Large intestine (tissue), 3 donors: ENCODE data around the gene STK32A. TPM values are rescaled to one million over a fixed set of nuclear protein-coding genes. Genes with fewer than 3 reads are reported as not detected.

Source experiments
- DNase-seq, 2 donors: peaks; one replicate each; pipeline versions ENCODE4 v3.0.0 to v3.0.0-alpha.2; 2013
- H3K27ac ChIP-seq: one replicate; pipeline ENCODE4 v1.5.1; 2013; ENCODE audit warnings: low read length
- H3K27me3 ChIP-seq: 2 replicates; pipeline ENCODE4 v1.6.1; 2013; ENCODE audit warnings: low read length; ENCODE audit not compliant: control insufficient read depth, insufficient read depth
- H3K36me3 ChIP-seq: 2 replicates; pipeline ENCODE4 v1.6.1; 2013; ENCODE audit warnings: low read length; ENCODE audit not compliant: control insufficient read depth, insufficient read depth
- H3K4me1 ChIP-seq: one replicate; pipeline ENCODE4 v1.6.1; 2013; ENCODE audit warnings: low read length; ENCODE audit not compliant: control insufficient read depth, insufficient read depth
- H3K4me3 ChIP-seq: one replicate; pipeline ENCODE4 v1.5.1; 2013; ENCODE audit warnings: low read length
- H3K9me3 ChIP-seq: one replicate; pipeline ENCODE4 v1.6.1; 2013; ENCODE audit warnings: mild to moderate bottlenecking, low read depth, low read length, moderate library complexity; ENCODE audit not compliant: control insufficient read depth
- WGBS: methylation state at CpG from one replicate; pipeline ENCODE4 v1.1.5; 2013; ENCODE audit warnings: low lambda C conversion rate; ENCODE audit not compliant: insufficient coverage; 5-methylcytosine and 5-hydroxymethylcytosine counted together
- polyA plus RNA-seq: library from polyadenylated mRNA; unstranded; fragments of 120-200 nt; gene quantifications from one replicate; pipeline ENCODE4 v1.2.1, GENCODE V29; 2013

The STK32A gene
- polyA plus RNA-seq, 1 donor = 3.3 TPM

GRCh38 chr5:147415651-147416050 lies 180.8 kb downstream of the STK32A start:
- no peaks in the 10 kb centered on the region for H3K9me3 ChIP-seq
- H3K4me3 ChIP-seq = no peak overlapping the region
- no CpG with 5 or more reads among the region's 3 CpGs for WGBS
- H3K27me3 ChIP-seq = no peaks in the 10 kb centered on the region
- H3K4me1 ChIP-seq = peaks cover 24% of the 10 kb centered on the region
- H3K27ac ChIP-seq = no peak overlapping the region
- peaks cover 4% of the 10 kb centered on the region for H3K36me3 ChIP-seq
- DNase-seq = no peak

DNA sequence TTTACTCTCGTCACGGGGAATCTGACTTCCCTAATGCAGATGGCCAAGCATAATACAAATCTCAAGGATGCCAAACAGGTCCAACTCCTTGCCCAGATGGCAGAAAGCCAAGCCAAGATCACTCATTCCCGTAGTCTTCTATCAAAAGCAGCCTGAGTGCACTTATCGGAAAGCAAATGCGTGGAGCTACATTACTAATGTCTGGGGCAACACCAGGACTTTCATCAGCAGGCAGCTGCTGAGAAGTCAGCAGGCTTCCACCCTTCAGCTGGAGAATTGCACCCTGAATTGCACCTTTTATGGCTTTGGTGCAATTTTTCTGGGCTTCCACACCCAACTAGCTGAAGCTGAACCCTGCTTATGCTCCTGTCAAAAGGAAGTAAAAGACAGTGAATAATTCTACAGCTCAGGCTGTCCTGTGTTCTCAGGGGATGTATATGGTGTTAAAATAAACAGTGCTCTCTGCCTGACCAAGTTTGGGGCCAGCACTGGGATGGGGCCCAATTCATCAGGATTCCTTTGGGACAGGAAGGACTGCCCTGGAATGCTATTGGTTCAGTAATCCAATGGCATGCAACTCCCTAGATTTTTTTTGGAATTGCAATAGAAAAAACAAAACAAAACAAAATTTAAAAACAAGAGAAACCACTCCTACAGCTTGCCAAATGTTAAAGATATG lies 182.4 kb downstream of the STK32A start:
- Histone ChIP-seq H3K4me1 (peaks cover 19% of the 10 kb centered on the region), H3K36me3 (peaks cover 4% of the 10 kb centered on the region), H3K27ac (peak overlapping the region; percentile 49), H3K9me3 (no peaks in the 10 kb centered on the region), H3K4me3 (no peak overlapping the region), H3K27me3 (no peaks in the 10 kb centered on the region)
- WGBS = no CpG with 5 or more reads among the region's 5 CpGs
- DNase-seq = peak; percentile 82 to 89

DNA sequence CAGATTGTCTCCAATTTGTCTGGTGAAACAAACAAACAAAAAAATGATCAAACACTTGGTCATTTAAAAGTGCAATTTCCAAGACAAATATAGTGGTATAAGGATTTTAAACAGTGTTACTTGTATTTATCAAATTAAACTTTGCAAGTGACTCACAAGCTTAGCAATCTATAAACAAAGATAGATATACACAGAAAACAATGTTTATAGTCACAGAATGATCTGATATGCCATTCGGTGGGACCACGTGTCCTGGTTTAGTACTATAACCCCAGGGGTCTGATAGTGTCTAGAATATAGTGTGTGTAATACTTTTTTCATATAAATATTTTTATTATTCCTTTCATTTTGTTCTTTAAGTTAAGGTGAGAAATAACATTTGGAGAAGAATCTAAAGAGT lies 183.8 kb downstream of the STK32A start:
- no CpG with 5 or more reads among the region's 2 CpGs for WGBS
- Histone ChIP-seq H3K4me3 (no peak overlapping the region), H3K4me1 (peaks cover 19% of the 10 kb centered on the region), H3K9me3 (no peaks in the 10 kb centered on the region), H3K27ac (no peak overlapping the region), H3K27me3 (no peaks in the 10 kb centered on the region), H3K36me3 (peaks cover 4% of the 10 kb centered on the region)
- DNase-seq = no peak

GRCh38 chr5:147426640-147427327 lies 192.0 kb downstream of the STK32A start:
- DNase-seq = no peak
- Histone ChIP-seq H3K9me3 (no peaks in the 10 kb centered on the region), H3K36me3 (no peaks in the 10 kb centered on the region), H3K27me3 (no peaks in the 10 kb centered on the region), H3K27ac (no peak overlapping the region), H3K4me3 (no peak overlapping the region), H3K4me1 (peaks cover 8% of the 10 kb centered on the region)
- no CpG with 5 or more reads among the region's 3 CpGs for WGBS

GRCh38 chr5:147427521-147428401 lies 192.9 kb downstream of the STK32A start:
- Histone ChIP-seq H3K4me3 (no peak overlapping the region), H3K27me3 (no peaks in the 10 kb centered on the region), H3K27ac (no peak overlapping the region), H3K4me1 (peaks cover 18% of the 10 kb centered on the region), H3K36me3 (no peaks in the 10 kb centered on the region), H3K9me3 (no peaks in the 10 kb centered on the region)
- DNase-seq = no peak
- WGBS = no CpG with 5 or more reads among the region's 1 CpG

DNA sequence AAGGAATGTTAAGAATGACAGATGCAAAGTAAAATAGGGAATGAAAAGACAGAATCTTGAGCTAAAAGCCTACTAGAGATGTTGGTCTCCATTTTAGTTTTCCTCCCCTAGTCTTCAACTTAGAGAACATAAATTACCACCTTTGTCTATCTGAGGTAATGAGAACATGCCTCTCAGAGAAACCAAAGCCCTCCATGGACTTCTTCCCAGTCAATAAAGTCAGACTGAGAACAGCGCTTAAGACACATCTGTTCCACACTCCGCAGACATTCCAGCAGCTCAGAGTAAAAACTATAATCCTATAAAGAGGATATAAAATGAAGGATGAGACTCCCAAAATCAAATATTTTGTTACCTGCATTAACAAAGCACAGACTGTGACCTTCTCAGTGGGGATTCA lies 195.8 kb downstream of the STK32A start:
- Histone ChIP-seq H3K9me3 (no peaks in the 10 kb centered on the region), H3K36me3 (no peaks in the 10 kb centered on the region), H3K27me3 (no peaks in the 10 kb centered on the region), H3K4me1 (peaks cover 26% of the 10 kb centered on the region), H3K4me3 (no peak overlapping the region), H3K27ac (no peak overlapping the region)
- no peak for DNase-seq
- WGBS = no CpG with 5 or more reads among the region's 2 CpGs

DNA sequence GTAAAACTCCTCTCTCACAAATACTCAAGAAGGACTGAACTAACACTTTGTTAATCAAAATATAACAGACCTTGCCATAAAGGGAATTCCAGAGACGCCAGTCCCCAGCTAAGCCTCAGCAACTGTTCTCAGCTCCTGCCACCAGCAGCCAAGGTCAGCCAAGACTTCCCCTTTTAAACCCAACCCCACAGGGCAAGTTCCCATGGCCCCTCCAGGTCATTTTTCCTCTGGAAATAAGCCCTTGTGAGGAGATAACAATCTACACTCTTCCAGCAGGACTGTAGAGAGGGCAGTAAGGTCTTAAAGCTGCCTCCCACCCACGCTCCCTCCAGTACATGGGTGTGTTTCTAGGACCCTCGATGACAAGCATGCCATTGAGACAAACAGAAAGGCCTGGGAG lies 196.8 kb downstream of the STK32A start:
- H3K27me3 ChIP-seq = no peaks in the 10 kb centered on the region
- H3K4me3 ChIP-seq = no peak overlapping the region
- no peaks in the 10 kb centered on the region for H3K9me3 ChIP-seq
- no peak for DNase-seq
- WGBS = 17% methylated on average over 1 of the region's 3 CpGs
- no peak overlapping the region for H3K27ac ChIP-seq
- peaks cover 22% of the 10 kb centered on the region for H3K4me1 ChIP-seq
- no peaks in the 10 kb centered on the region for H3K36me3 ChIP-seq

GRCh38 chr5:147432323-147432722 lies 197.5 kb downstream of the STK32A start:
- Histone ChIP-seq H3K4me3 (no peak overlapping the region), H3K9me3 (no peaks in the 10 kb centered on the region), H3K4me1 (peaks cover 22% of the 10 kb centered on the region), H3K27ac (no peak overlapping the region), H3K27me3 (no peaks in the 10 kb centered on the region), H3K36me3 (no peaks in the 10 kb centered on the region)
- no peak for DNase-seq
- no CpG with 5 or more reads among the region's 4 CpGs for WGBS

GRCh38 chr5:147434049-147434448 lies 199.2 kb downstream of the STK32A start:
- peak in 1 of 2 donors; percentile 71 for DNase-seq
- no peak overlapping the region for H3K4me3 ChIP-seq
- H3K36me3 ChIP-seq = no peaks in the 10 kb centered on the region
- H3K4me1 ChIP-seq = peaks cover 22% of the 10 kb centered on the region
- H3K9me3 ChIP-seq = no peaks in the 10 kb centered on the region
- H3K27ac ChIP-seq = no peak overlapping the region
- no peaks in the 10 kb centered on the region for H3K27me3 ChIP-seq
- 14% methylated on average over 1 of the region's 3 CpGs for WGBS

DNA sequence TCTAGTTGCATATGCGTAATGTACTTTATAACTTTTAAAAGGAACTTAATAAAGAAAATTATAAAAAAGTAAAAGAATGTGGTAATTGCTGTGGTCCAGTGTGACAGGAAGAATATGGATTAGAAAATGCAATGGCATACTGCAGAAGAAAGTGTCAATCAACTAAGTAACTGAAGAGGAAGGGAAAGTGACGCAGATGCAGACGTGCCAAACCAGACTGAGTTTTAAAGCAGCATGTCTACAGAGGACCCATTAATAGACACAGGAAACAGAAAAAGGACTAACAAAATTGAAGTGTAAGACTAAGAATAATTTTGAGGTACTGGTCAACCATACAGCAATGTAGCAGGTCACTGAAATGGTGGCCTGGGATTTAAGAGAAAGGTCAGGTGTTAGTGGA lies 201.8 kb downstream of the STK32A start:
- Histone ChIP-seq H3K36me3 (no peaks in the 10 kb centered on the region), H3K4me1 (peaks cover 20% of the 10 kb centered on the region), H3K27ac (no peak overlapping the region), H3K4me3 (no peak overlapping the region), H3K9me3 (no peaks in the 10 kb centered on the region), H3K27me3 (no peaks in the 10 kb centered on the region)
- DNase-seq = no peak
- 86% methylated on average over 2 of the region's 3 CpGs for WGBS
